H1 (cell line): ENCODE results near the gene FGF6. TPM values are rescaled to one million over a fixed set of nuclear protein-coding genes. Genes with fewer than 3 reads are reported as not detected.

Experiments used
- CTCF ChIA-PET: fragments of 300-600 bp; sonication (Branson Sonifier 250); formaldehyde crosslinking; loops from one replicate; lab custom pipeline; 2021; ENCODE audit not compliant: partially characterized antibody; lab: Charles Lee
- POLR2A ChIA-PET: fragments of 300-600 bp; sonication (Branson Sonifier 250); formaldehyde crosslinking; loops from one replicate; lab custom pipeline; 2021; ENCODE audit warnings: inconsistent platforms; ENCODE audit not compliant: partially characterized antibody; lab: Charles Lee
- DNase-seq, 2 experiments: peaks; one replicate each; pipeline versions ENCODE4 v3.0.0 to v3.0.0-alpha.2; 2010 to 2022; ENCODE audit warnings: low spot score in 2 of 2, low read depth in 1 of 2, mixed read lengths in 1 of 2
- FAIRE-seq: peaks from 2 replicates; lab custom pipeline; 2011; peaks lifted over from hg19 to GRCh38; lab: Jason Lieb, UNC
- H2AFZ ChIP-seq: 2 replicates; pipeline ENCODE4 v1.8.1; 2012; ENCODE audit warnings: low read length, inconsistent platforms
- H2AK5ac ChIP-seq: 2 replicates; pipeline ENCODE4 v1.6.1; 2013; ENCODE audit warnings: low read depth, low read length
- H2BK120ac ChIP-seq: replicated peaks from 2 replicates; pipeline ENCODE3; 2013; ENCODE audit warnings: low read depth, low read length, inconsistent platforms
- H2BK12ac ChIP-seq: 2 replicates; pipeline ENCODE4 v1.6.1; 2013; ENCODE audit warnings: low read depth, low read length
- H2BK15ac ChIP-seq: 2 replicates; pipeline ENCODE4 v1.6.1; 2013; ENCODE audit warnings: low read length
- H2BK20ac ChIP-seq: 2 replicates; pipeline ENCODE4 v1.6.1; 2013; ENCODE audit warnings: low read length
- H2BK5ac ChIP-seq: 2 replicates; pipeline ENCODE4 v1.6.1; 2013; ENCODE audit warnings: low read depth, low read length
- H3K14ac ChIP-seq: 2 replicates; pipeline ENCODE4 v1.6.1; 2013; ENCODE audit warnings: inconsistent platforms; ENCODE audit not compliant: insufficient read length
- H3K18ac ChIP-seq: 2 replicates; pipeline ENCODE4 v1.6.1; 2013; ENCODE audit warnings: low read length; ENCODE audit errors: extremely low read depth
- H3K23ac ChIP-seq: 2 replicates; pipeline ENCODE4 v1.6.1; 2013; ENCODE audit warnings: inconsistent platforms; ENCODE audit not compliant: insufficient read length
- H3K23me2 ChIP-seq: 2 replicates; pipeline ENCODE4 v1.6.1; 2013; ENCODE audit warnings: low read depth, low read length
- H3K27ac ChIP-seq: 2 replicates; pipeline ENCODE4 v1.6.1; 2011; ENCODE audit warnings: low read depth, low read length, inconsistent platforms
- H3K27me3 ChIP-seq, 4 experiments: replicated peaks in 1 of 4; 1 replicate in 1 of 4; 2 replicates in 3 of 4; pipeline versions ENCODE4 v1.6.1 to v1.8.1; 2011 to 2013; ENCODE audit warnings: low read length in 3 of 4, mild to moderate bottlenecking in 3 of 4, inconsistent platforms in 2 of 4, mixed read lengths in 2 of 4, moderate library complexity in 1 of 4; ENCODE audit not compliant: control insufficient read depth in 3 of 4, insufficient read depth in 3 of 4; ENCODE audit errors: extremely low read depth in 1 of 4
- H3K36me3 ChIP-seq, 4 experiments: 2 replicates each; pipeline versions ENCODE4 v1.6.1 to v1.8.1; 2011 to 2013; ENCODE audit warnings: mild to moderate bottlenecking in 4 of 4, low read length in 3 of 4, moderate library complexity in 2 of 4, control low read depth in 1 of 4, inconsistent platforms in 1 of 4; ENCODE audit not compliant: insufficient read depth in 4 of 4, control insufficient read depth in 2 of 4
- H3K4ac ChIP-seq: replicated peaks from 2 replicates; pipeline ENCODE3; 2013; ENCODE audit warnings: low read length, low read depth, mixed read lengths, inconsistent platforms; ENCODE audit not compliant: insufficient read length
- H3K4me1 ChIP-seq, 4 experiments: replicated peaks in 1 of 4; 1 replicate in 1 of 4; 2 replicates in 3 of 4; pipeline versions ENCODE4 v1.6.1 to v1.8.1; 2011 to 2013; ENCODE audit warnings: low read length in 3 of 4, inconsistent platforms in 2 of 4, mixed read lengths in 1 of 4; ENCODE audit not compliant: insufficient read depth in 4 of 4, control insufficient read depth in 3 of 4
- H3K4me2 ChIP-seq, 2 experiments: 2 replicates each; pipeline versions ENCODE4 v1.6.1 to v1.8.1; 2011 to 2013; ENCODE audit warnings: low read depth in 2 of 2, low read length in 2 of 2, control low read depth in 1 of 2, inconsistent platforms in 1 of 2, mild to moderate bottlenecking in 1 of 2; ENCODE audit not compliant: insufficient read depth in 1 of 2
- H3K4me3 ChIP-seq, 4 experiments: fragments of 200-600, 300-600 bp in 1 of 4; sonication (generic), shearing (Covaris generic), sonication (Bioruptor Twin) in 1 of 4; 2 replicates each; pipeline versions ENCODE4 v1.5.1 to v1.8.1; 2011 to 2016; ENCODE audit warnings: low read length in 4 of 4, low read depth in 3 of 4, control low read depth in 2 of 4, inconsistent platforms in 2 of 4, mild to moderate bottlenecking in 2 of 4, mixed read lengths in 1 of 4, moderate library complexity in 1 of 4; ENCODE audit not compliant: insufficient read depth in 2 of 4; ENCODE audit errors: extremely low read depth in 1 of 4
- H3K56ac ChIP-seq: replicated peaks from 2 replicates; pipeline ENCODE3; 2013; ENCODE audit warnings: low read depth, mild to moderate bottlenecking, mixed read lengths, low read length, inconsistent platforms; ENCODE audit not compliant: insufficient read length
- H3K79me1 ChIP-seq: 2 replicates; pipeline ENCODE4 v1.6.1; 2013; ENCODE audit warnings: low read depth, low read length, control low read depth
- H3K79me2 ChIP-seq, 2 experiments: 2 replicates each; pipeline versions ENCODE4 v1.6.1 to v1.8.1; 2012 to 2013; ENCODE audit warnings: low read length in 2 of 2, mild to moderate bottlenecking in 2 of 2, inconsistent platforms in 1 of 2; ENCODE audit not compliant: insufficient read depth in 2 of 2, control insufficient read depth in 1 of 2
- H3K9ac ChIP-seq, 4 experiments: replicated peaks in 1 of 4; 1 replicate in 1 of 4; 2 replicates in 3 of 4; pipeline versions ENCODE4 v1.6.1 to v1.8.1; 2011 to 2013; ENCODE audit warnings: low read depth in 3 of 4, low read length in 3 of 4, control low read depth in 2 of 4, mild to moderate bottlenecking in 2 of 4, moderate library complexity in 2 of 4, inconsistent platforms in 1 of 4; ENCODE audit errors: extremely low read depth in 1 of 4
- H3K9me3 ChIP-seq, 2 experiments: 2 replicates each; pipeline versions ENCODE4 v1.6.1 to v1.8.1; 2012 to 2013; ENCODE audit warnings: mild to moderate bottlenecking in 2 of 2, moderate library complexity in 2 of 2, control low read depth in 1 of 2, inconsistent platforms in 1 of 2, low read depth in 1 of 2, low read length in 1 of 2, mixed read lengths in 1 of 2; ENCODE audit not compliant: insufficient read depth in 2 of 2
- H4K20me1 ChIP-seq, 2 experiments: replicated peaks in 1 of 2; 2 replicates each; pipeline versions ENCODE3 to v1.8.1; 2011 to 2013; ENCODE audit warnings: inconsistent platforms in 2 of 2, low read length in 2 of 2, mild to moderate bottlenecking in 1 of 2; ENCODE audit not compliant: insufficient read depth in 2 of 2, control insufficient read depth in 1 of 2
- H4K5ac ChIP-seq: 2 replicates; pipeline ENCODE4 v1.6.1; 2013; ENCODE audit warnings: low read length, low read depth, mixed read lengths, inconsistent platforms; ENCODE audit not compliant: insufficient read length
- H4K8ac ChIP-seq: 2 replicates; pipeline ENCODE4 v1.8.0; 2013; ENCODE audit warnings: mild to moderate bottlenecking, moderate library complexity, low read length, inconsistent platforms; ENCODE audit not compliant: insufficient read depth; ENCODE audit errors: extremely low read depth
- H4K91ac ChIP-seq: replicated peaks from 2 replicates; pipeline ENCODE3; 2013; ENCODE audit warnings: low read length, mixed read lengths, inconsistent platforms; ENCODE audit not compliant: insufficient read length
- BCL11A ChIP-seq, 2 experiments: IDR thresholded peaks; one replicate each; pipeline ENCODE4 v1.6.1; 2011; ENCODE audit warnings: low read depth in 2 of 2, low read length in 2 of 2, mild to moderate bottlenecking in 2 of 2
- CTCF ChIP-seq, 3 experiments: IDR thresholded peaks; 1 replicate in 2 of 3; 2 replicates in 1 of 3; pipeline versions ENCODE4 v1.5.1 to v1.6.1; 2011; ENCODE audit warnings: low read length in 3 of 3, mild to moderate bottlenecking in 3 of 3, inconsistent platforms in 2 of 3, low read depth in 1 of 3, moderate library complexity in 1 of 3; ENCODE audit not compliant: insufficient read depth in 1 of 3; ENCODE audit errors: control extremely low read depth in 1 of 3
- RAD21 ChIP-seq, 2 experiments: IDR thresholded peaks in 1 of 2; conservative IDR thresholded peaks in 1 of 2; 2 replicates each; pipeline ENCODE4 v1.6.1; 2011; ENCODE audit warnings: low read depth in 2 of 2, low read length in 2 of 2, improper control_type of control experiment in 1 of 2, inconsistent platforms in 1 of 2, mild to moderate bottlenecking in 1 of 2, moderate library complexity in 1 of 2
- WGBS, 2 experiments: shearing (Covaris generic) in 1 of 2; methylation state at CpG; one replicate each; pipeline versions ENCODE4 v1.1.6 to v1.1.7; 2013 to 2015; ENCODE audit warnings: low lambda C conversion rate in 2 of 2, mixed read lengths in 2 of 2, inconsistent platforms in 1 of 2, low coverage in 1 of 2, missing lambda C conversion rate in 1 of 2; ENCODE audit not compliant: insufficient replicate concordance in 2 of 2, insufficient coverage in 1 of 2, insufficient read length in 1 of 2; ENCODE audit errors: extremely low coverage in 1 of 2, missing lambda C conversion rate in 1 of 2; 5-methylcytosine and 5-hydroxymethylcytosine counted together
- polyA plus RNA-seq, 7 experiments: library from polyadenylated mRNA; depleted of rRNA in 3 of 7; stranded (reverse) in 5 of 7; unstranded in 2 of 7; fragments of >200 nt in 5 of 7; fragments of 200-250 nt in 2 of 7; gene quantifications; 1 replicate in 5 of 7; 2 replicates in 1 of 7; 4 replicates in 1 of 7; pipeline versions ENCODE4 v1.2.1 to v1.2.3, GENCODE V29; 2011 to 2013; ENCODE audit warnings: missing spikeins in 2 of 7, mixed read lengths in 2 of 7
- total RNA-seq: library from RNA; stranded (reverse); fragmentation: NEBNext Ultra II Directional; extraction: Animal tissue kit (Norgen Biotek cat#: 25700); gene quantifications from 2 replicates; pipeline ENCODE4 v1.2.1, GENCODE V29; 2021

FGF6 gene
- total and polyA plus RNA-seq, 2 of the 8 experiments (the other 6 are each of a cell fraction or from before 2014, with no cell fraction given): not detected

GRCh38 chr12:4421590-4422031 is 24.0 kb downstream of the FGF6 start:
- H2AK5ac ChIP-seq: no peak overlapping the region
- WGBS, 2 experiments: 27 to 100% methylated on average over 1 to 4 of the region's 4 CpGs
- H3K9ac ChIP-seq: no peak overlapping the region
- H2BK12ac ChIP-seq: no peak overlapping the region
- H2BK120ac ChIP-seq: no peak overlapping the region
- H3K79me2 ChIP-seq: no peaks in the 10 kb centered on the region
- DNase-seq (no peak), FAIRE-seq (peak; percentile 100)
- H3K14ac ChIP-seq: no peak overlapping the region
- no peak overlapping the region for H2BK5ac ChIP-seq
- no peaks in the 10 kb centered on the region for H3K9me3 ChIP-seq
- H3K56ac ChIP-seq: no peak overlapping the region
- POLR2A ChIA-PET: interaction anchor here (1.3 kb wide), 1 partner anchor 9 kb away, joined by 3 read pairs; no protein-coding TSS in a partner anchor
- CTCF ChIA-PET: interaction anchor here (0.6 to 4.5 kb wide), 17 partner anchors 9 to 109 kb away, joined by 3 to 39 read pairs (median 9); partner anchors contain the start of gene FGF23
- no peak overlapping the region for H4K5ac ChIP-seq
- no peak overlapping the region for H2BK15ac ChIP-seq
- no peaks in the 10 kb centered on the region for H4K20me1 ChIP-seq
- H4K8ac ChIP-seq: no peak overlapping the region
- no peak overlapping the region for H3K18ac ChIP-seq
- no peaks in the 10 kb centered on the region for H3K79me1 ChIP-seq
- peaks cover 0 to 3% (median under 1%) of the 10 kb centered on the region in 4 experiments; a peak in 2 of 7 replicates for H3K4me1 ChIP-seq
- H2BK20ac ChIP-seq: no peak overlapping the region
- H4K91ac ChIP-seq: no peak overlapping the region
- no peak overlapping the region for H3K23ac ChIP-seq
- H2AFZ ChIP-seq: no peak overlapping the region
- no peak overlapping the region for H3K4me2 ChIP-seq
- TF ChIP-seq BCL11A (IDR thresholded peaks at IDR 0.05; ENCODE audit: low read depth in 2 of 2, low read length in 2 of 2): no peak
- peak; percentile 74 to 84 for TF ChIP-seq RAD21 (IDR thresholded peaks at IDR 0.05 in 1 of 2, conservative IDR thresholded peaks at IDR 0.05 in 1 of 2; ENCODE audit: low read depth in 2 of 2, low read length in 2 of 2)
- TF ChIP-seq CTCF (IDR thresholded peaks at IDR 0.05; ENCODE audit: control extremely low read depth in 1 of 3, insufficient read depth in 1 of 3, low read depth in 1 of 3, low read length in 3 of 3): peak; percentile 11 to 63 (median 57)
- H3K4ac ChIP-seq: no peak overlapping the region
- no peak overlapping the region for H3K27ac ChIP-seq
- no peaks in the 10 kb centered on the region for H3K36me3 ChIP-seq
- no peaks in the 10 kb centered on the region for H3K23me2 ChIP-seq
- H3K27me3 ChIP-seq: no peaks in the 10 kb centered on the region
- H3K4me3 ChIP-seq: no peak overlapping the region
